DND-41 (cell line): ENCODE measurements around the gene SERHL2.

Experiments used
- CTCF ChIP-seq: IDR thresholded peaks from 2 replicates; pipeline ENCODE4 v1.5.1; 2012; ENCODE audit warnings: borderline replicate concordance, low read length, moderate library complexity, mild to moderate bottlenecking; ENCODE audit not compliant: poor library complexity, severe bottlenecking; ENCODE audit errors: extremely low read depth
- EZH2 ChIP-seq: IDR thresholded peaks from 3 replicates; pipeline ENCODE4 v1.6.1; 2012; ENCODE audit warnings: borderline replicate concordance, low read depth, mild to moderate bottlenecking, moderate library complexity, low read length, inconsistent platforms; ENCODE audit not compliant: severe bottlenecking

GRCh38 chr22:42622061-42622710 is 68.4 kb downstream of the SERHL2 start:
- TF ChIP-seq CTCF = no peak
- TF ChIP-seq EZH2 = no peak
